GM23248 (cell line): ENCODE data around the gene CALHM3.

ENCODE experiments used
- EZH2 ChIP-seq: fragments of 200-600 bp; sonication (generic); IDR thresholded peaks from 2 replicates; pipeline ENCODE4 v1.6.1; 2018; ENCODE audit warnings: antibody characterized with exemption, mild to moderate bottlenecking; ENCODE audit not compliant: insufficient read depth, poor library complexity, severe bottlenecking
- EZH2phosphoT487 ChIP-seq: fragments of 200-600 bp; sonication (generic); IDR thresholded peaks from 2 replicates; pipeline ENCODE4 v1.6.1; 2018; ENCODE audit warnings: antibody characterized with exemption, moderate library complexity, mild to moderate bottlenecking, low read depth; ENCODE audit not compliant: insufficient read depth

GRCh38 chr10:103440416-103440815 lies 38.6 kb downstream of the CALHM3 start:
- no peak for TF ChIP-seq EZH2
- no peak for TF ChIP-seq EZH2phosphoT487
